Small intestine (tissue), 7 donors: ENCODE measurements around the gene ARAP3. TPM values are rescaled to one million over a fixed set of nuclear protein-coding genes. Genes with fewer than 3 reads are reported as not detected.
"Not testable (repeated sequence)": the region's sequence is repeated elsewhere in the genome, so short reads cannot be mapped to it uniquely, and the experiment has no call there.

Experiments
- DNase-seq, 2 donors: peaks; one replicate each; pipeline versions ENCODE4 v3.0.0 to v3.0.0-alpha.2; 2013
- FAIRE-seq: peaks from 2 replicates; lab custom pipeline; 2012; peaks lifted over from hg19 to GRCh38; lab: Jason Lieb, UNC
- H3K27ac ChIP-seq, 3 donors: one replicate each; pipeline ENCODE4 v1.5.1; 2013; ENCODE audit warnings: low read length in 2 of 3, mild to moderate bottlenecking in 2 of 3, control low read depth in 1 of 3, inconsistent platforms in 1 of 3, low read depth in 1 of 3, moderate library complexity in 1 of 3
- H3K27me3 ChIP-seq, 3 donors: one replicate each; pipeline ENCODE4 v1.6.1; 2013; ENCODE audit warnings: low read length in 3 of 3, inconsistent platforms in 1 of 3; ENCODE audit not compliant: control insufficient read depth in 3 of 3, insufficient read depth in 3 of 3
- H3K36me3 ChIP-seq, 3 donors: one replicate each; pipeline ENCODE4 v1.6.1; 2013; ENCODE audit warnings: low read length in 3 of 3, inconsistent platforms in 1 of 3, low read depth in 1 of 3, mild to moderate bottlenecking in 1 of 3, moderate library complexity in 1 of 3; ENCODE audit not compliant: control insufficient read depth in 3 of 3, insufficient read depth in 2 of 3
- H3K4me1 ChIP-seq, 3 donors: one replicate each; pipeline ENCODE4 v1.6.1; 2013; ENCODE audit warnings: low read length in 2 of 3, inconsistent platforms in 1 of 3, low read depth in 1 of 3, mild to moderate bottlenecking in 1 of 3, moderate library complexity in 1 of 3; ENCODE audit not compliant: control insufficient read depth in 3 of 3, insufficient read depth in 2 of 3
- H3K4me3 ChIP-seq, 3 donors: one replicate each; pipeline ENCODE4 v1.5.1; 2013; ENCODE audit warnings: low read length in 3 of 3, control low read depth in 1 of 3, inconsistent platforms in 1 of 3, low read depth in 1 of 3, mild to moderate bottlenecking in 1 of 3, moderate library complexity in 1 of 3
- H3K9me3 ChIP-seq, 2 donors: one replicate each; pipeline ENCODE4 v1.6.1; 2013; ENCODE audit warnings: low read depth in 1 of 2, low read length in 1 of 2; ENCODE audit not compliant: control insufficient read depth in 2 of 2, insufficient read depth in 1 of 2
- WGBS, 3 donors: extraction: QIAGEN DNeasy Blood & Tissue Kit; methylation state at CpG; one replicate each; pipeline ENCODE4 v1.1.7; 2013; 5-methylcytosine and 5-hydroxymethylcytosine counted together
- polyA plus RNA-seq, 4 donors: library from polyadenylated mRNA; stranded (reverse) in 3 of 4; unstranded in 1 of 4; fragments of 200-250 nt in 3 of 4; fragments of 120-200 nt in 1 of 4; gene quantifications; one replicate each; pipeline versions ENCODE4 v1.2.1 to v1.2.3, GENCODE V29; 2013
- donor health status: healthy with polysubstance abuse.
- donor health status: control.
- donor health status: control.
- donor health status: Bipolar disorder and iron deficiency.
- donor health status: healthy.

The ARAP3 gene
- polyA plus RNA-seq, 4 donors: 0.45 to 14.2 (median 4.6) TPM

GRCh38 chr5:141617128-141617527 lies 64.9 kb downstream of the ARAP3 start:
- 24 to 32% (median 27%) methylated on average over 2 of the region's 2 CpGs for WGBS, 3 donors
- Histone ChIP-seq H3K36me3 (peaks cover 0 to 11% (median 6%) of the 10 kb centered on the region in 3 donors), H3K4me1 (peaks cover 6 to 7% (median 6%) of the 10 kb centered on the region in 3 donors), H3K27me3 (no peaks in the 10 kb centered on the region), H3K27ac (peak overlapping the region in 2 of 3 donors; percentile 95 to 99), H3K4me3 (peak overlapping the region in 2 of 3 donors; percentile 85 to 96), H3K9me3 (no peaks in the 10 kb centered on the region)
- FAIRE-seq (no peak), DNase-seq (no peak)

- Histone ChIP-seq H3K36me3 (peaks cover 0 to 7% (median 5%) of the 10 kb centered on the region in 3 donors), H3K27ac (peak overlapping the region in 1 of 3 donors; percentile 95), H3K4me1 (peaks cover 6 to 7% (median 6%) of the 10 kb centered on the region in 3 donors), H3K9me3 (no peaks in the 10 kb centered on the region), H3K4me3 (peak overlapping the region in 2 of 3 donors; percentile 1 to 96), H3K27me3 (no peaks in the 10 kb centered on the region)
- no peak for DNase-seq
- FAIRE-seq: no peak
- 58 to 61% (median 58%) methylated on average over 9 of the region's 9 CpGs for WGBS, 3 donors
Measured at GRCh38 chr5:141615991-141616720, 65.9 kb downstream of the ARAP3 start.

- DNase-seq (no peak), FAIRE-seq (no peak)
- H3K4me3 ChIP-seq: no peak overlapping the region
- H3K4me1 ChIP-seq: peaks cover 6 to 15% (median 12%) of the 10 kb centered on the region in 3 donors
- no peaks in the 10 kb centered on the region for H3K9me3 ChIP-seq
- no peak overlapping the region for H3K27ac ChIP-seq
- H3K27me3 ChIP-seq: no peaks in the 10 kb centered on the region
- H3K36me3 ChIP-seq: peaks cover 0 to 11% (median 0%) of the 10 kb centered on the region in 3 donors
Measured at GRCh38 chr5:141613344-141613743, 68.7 kb downstream of the ARAP3 start.

GRCh38 chr5:141611289-141611688 lies 70.7 kb downstream of the ARAP3 start:
- Histone ChIP-seq H3K27me3 (no peaks in the 10 kb centered on the region), H3K9me3 (no peaks in the 10 kb centered on the region), H3K4me1 (peaks cover 6 to 21% (median 9%) of the 10 kb centered on the region in 3 donors), H3K27ac (no peak overlapping the region), H3K4me3 (no peak overlapping the region), H3K36me3 (peaks cover 0 to 11% (median 0%) of the 10 kb centered on the region in 3 donors)
- DNase-seq: no peak
- no peak for FAIRE-seq
- 85 to 90% (median 87%) methylated on average over 3 of the region's 3 CpGs for WGBS, 3 donors

- not testable (repeated sequence) for H3K27me3 ChIP-seq, H3K4me3 ChIP-seq, H3K9me3 ChIP-seq, DNase-seq, FAIRE-seq
- Histone ChIP-seq H3K27ac (peak overlapping the region; percentile 24 to 85 (median 32)), H3K4me1 (peaks cover 5 to 19% (median 6%) of the 10 kb centered on the region in 3 donors), H3K36me3 (peaks cover 0 to 11% (median 0%) of the 10 kb centered on the region in 3 donors)
- WGBS, 3 donors: 97 to 100% (median 99%) methylated on average over 7 of the region's 7 CpGs
Measured at GRCh38 chr5:141609921-141610320, 72.1 kb downstream of the ARAP3 start.

GRCh38 chr5:141609044-141609443 lies 73.0 kb downstream of the ARAP3 start:
- H3K4me3 ChIP-seq: no peak overlapping the region
- H3K36me3 ChIP-seq: peaks cover 0 to 11% (median 0%) of the 10 kb centered on the region in 3 donors
- no peak for FAIRE-seq
- H3K27me3 ChIP-seq: no peaks in the 10 kb centered on the region
- DNase-seq: no peak
- peaks cover 5 to 24% (median 6%) of the 10 kb centered on the region in 3 donors for H3K4me1 ChIP-seq
- 13 to 59% (median 29%) methylated on average over 3 of the region's 3 CpGs for WGBS, 3 donors
- H3K9me3 ChIP-seq: no peaks in the 10 kb centered on the region
- peak overlapping the region in 2 of 3 donors; percentile 48 to 85 for H3K27ac ChIP-seq

GRCh38 chr5:141608557-141608956 lies 73.5 kb downstream of the ARAP3 start:
- 6 to 43% (median 8%) methylated on average over 1 of the region's 1 CpG for WGBS, 3 donors
- Histone ChIP-seq H3K9me3 (no peaks in the 10 kb centered on the region), H3K36me3 (peaks cover 0 to 11% (median 0%) of the 10 kb centered on the region in 3 donors), H3K4me1 (peaks cover 4 to 29% (median 5%) of the 10 kb centered on the region in 3 donors), H3K27ac (peak overlapping the region; percentile 5 to 85 (median 55)), H3K4me3 (no peak overlapping the region), H3K27me3 (no peaks in the 10 kb centered on the region)
- DNase-seq (peak; percentile 87 to 88), FAIRE-seq (no peak)

- peak overlapping the region; percentile 44 to 85 (median 48) for H3K27ac ChIP-seq
- H3K4me1 ChIP-seq: peaks cover 4 to 30% (median 5%) of the 10 kb centered on the region in 3 donors
- no peaks in the 10 kb centered on the region for H3K27me3 ChIP-seq
- no peaks in the 10 kb centered on the region for H3K9me3 ChIP-seq
- H3K36me3 ChIP-seq: peaks cover 0 to 11% (median 0%) of the 10 kb centered on the region in 3 donors
- H3K4me3 ChIP-seq: no peak overlapping the region
- DNase-seq (no peak), FAIRE-seq (no peak)
- WGBS, 3 donors: 62 to 85% (median 70%) methylated on average over 2 of the region's 2 CpGs
Measured at GRCh38 chr5:141608046-141608445, 74.0 kb downstream of the ARAP3 start.
